K562 (cell line): ENCODE results near the gene CHST8. TPM values are rescaled to one million over a fixed set of nuclear protein-coding genes. Genes with fewer than 3 reads are reported as not detected.

Experiments
- ATAC-seq: fragments of 200-7000 bp; cut with Tn5 transposase; 3 replicates; pipeline ENCODE4 v1.9.1; 2020; ENCODE audit warnings: moderate library complexity
- BruUV-seq: library from RNA; stranded (reverse); fragments of 400-500 nt; replicated peaks from 2 replicates; lab custom pipeline; 2021; lab: Mats Ljungman, UMichigan
- CTCF ChIA-PET: fragments of 300-600 bp; formaldehyde crosslinking; extraction: SDS; loops from one replicate; lab custom pipeline; 2021; ENCODE audit warnings: low intra/inter-chr PET ratio; lab: Yijun Ruan, JAX
- POLR2A ChIA-PET: fragments of 300-600, 350-650 bp; sonication (Branson Sonifier 250); formaldehyde crosslinking; extraction: SDS; loops from one replicate; lab custom pipeline; 2021; ENCODE audit warnings: antibody characterized with exemption, inconsistent platforms; lab: Yijun Ruan, JAX
- DNase-seq, 4 experiments: peaks; one replicate each; pipeline versions ENCODE4 v3.0.0 to v3.0.0-alpha.2; 2011 to 2018; ENCODE audit warnings: low spot score in 3 of 4, mixed read lengths in 3 of 4; ENCODE audit errors: extremely low read depth in 1 of 4
- FAIRE-seq: peaks from 2 replicates; lab custom pipeline; 2011; peaks lifted over from hg19 to GRCh38; lab: Jason Lieb, UNC
- H2AFZ ChIP-seq: 2 replicates; pipeline ENCODE4 v1.6.0; 2011; ENCODE audit warnings: low read depth, low read length, control low read depth, inconsistent platforms
- H3K27ac ChIP-seq: fragments of 200-600 bp; 3 replicates; pipeline ENCODE4 v1.8.0; 2011; ENCODE audit warnings: low read depth, mild to moderate bottlenecking, control low read depth, inconsistent platforms, low read length, moderate library complexity, mixed read lengths; ENCODE audit errors: extremely low read depth
- H3K27me3 ChIP-seq, 2 experiments: fragments of 300-600 bp in 1 of 2; 2 replicates in 1 of 2; 3 replicates in 1 of 2; pipeline versions ENCODE4 v1.6.0 to v1.8.0; 2011; ENCODE audit warnings: inconsistent platforms in 2 of 2, low read length in 2 of 2, mild to moderate bottlenecking in 1 of 2, mixed read lengths in 1 of 2, moderate library complexity in 1 of 2; ENCODE audit not compliant: control insufficient read depth in 2 of 2, insufficient read depth in 2 of 2
- H3K36me3 ChIP-seq: fragments of 300-600 bp; 3 replicates; pipeline ENCODE4 v1.8.0; 2011; ENCODE audit warnings: mild to moderate bottlenecking, low read length, inconsistent platforms; ENCODE audit not compliant: control insufficient read depth, insufficient read depth
- H3K4me1 ChIP-seq, 2 experiments: fragments of 200-600 bp in 1 of 2; replicated peaks in 1 of 2; 2 replicates in 1 of 2; 3 replicates in 1 of 2; pipeline versions ENCODE4 v1.5.1 to v1.8.0; 2011; ENCODE audit warnings: inconsistent platforms in 2 of 2, low read length in 2 of 2, mild to moderate bottlenecking in 1 of 2, mixed read lengths in 1 of 2, moderate library complexity in 1 of 2; ENCODE audit not compliant: control insufficient read depth in 2 of 2, insufficient read depth in 2 of 2
- H3K4me2 ChIP-seq: 2 replicates; pipeline ENCODE4 v1.6.1; 2011; ENCODE audit warnings: low read length, control low read depth, inconsistent platforms, mixed read lengths; ENCODE audit not compliant: insufficient read depth
- H3K4me3 ChIP-seq: fragments of 200-600 bp; sonication (generic), shearing (Covaris generic); 2 replicates; pipeline ENCODE4 v1.5.1; 2016; ENCODE audit warnings: control low read depth, inconsistent platforms
- H3K79me2 ChIP-seq: fragments of 200-600 bp; 3 replicates; pipeline ENCODE4 v1.8.0; 2011; ENCODE audit warnings: low read length, inconsistent platforms; ENCODE audit not compliant: control insufficient read depth, insufficient read depth
- H3K9ac ChIP-seq, 2 experiments: 2 replicates each; pipeline versions ENCODE4 v1.6.0 to v1.6.1; 2011; ENCODE audit warnings: low read depth in 2 of 2, low read length in 2 of 2, control low read depth in 1 of 2, inconsistent platforms in 1 of 2, mild to moderate bottlenecking in 1 of 2, mixed read lengths in 1 of 2; ENCODE audit not compliant: insufficient read depth in 1 of 2
- H3K9me1 ChIP-seq: one replicate; pipeline ENCODE4 v1.6.0; 2011; ENCODE audit warnings: inconsistent platforms, mild to moderate bottlenecking, low read length, moderate library complexity; ENCODE audit not compliant: control insufficient read depth, insufficient read depth
- H3K9me3 ChIP-seq: replicated peaks from 2 replicates; pipeline ENCODE4 v1.5.1; 2011; ENCODE audit warnings: low read depth, low read length, inconsistent platforms; ENCODE audit not compliant: control insufficient read depth, insufficient read depth
- H4K20me1 ChIP-seq: replicated peaks from 2 replicates; pipeline ENCODE4 v1.6.1; 2011; ENCODE audit warnings: low read length, inconsistent platforms, mixed read lengths; ENCODE audit not compliant: control insufficient read depth, insufficient read depth
- CHD1 ChIP-seq: fragments of 200-600 bp; sonication (generic); IDR thresholded peaks from one replicate; pipeline ENCODE4 v1.6.1; 2012; ENCODE audit warnings: mild to moderate bottlenecking, moderate library complexity, low read length, inconsistent platforms
- CREB5 ChIP-seq: fragments of 250-450 bp; sonication (Bioruptor Pico); IDR thresholded peaks from 2 replicates; pipeline ENCODE4 v1.5.0; 2020; ENCODE audit warnings: mild to moderate bottlenecking
- ETV5 ChIP-seq: sonication (generic); formaldehyde crosslinking; IDR thresholded peaks from 2 replicates; pipeline ENCODE4 v1.4.0; 2020; ENCODE audit warnings: low read depth, mild to moderate bottlenecking, missing genetic modification reagents
- FOXO4 ChIP-seq: fragments of 450-650 bp; formaldehyde crosslinking; IDR thresholded peaks from 2 replicates; pipeline ENCODE4 v1.4.0; 2020; ENCODE audit warnings: mild to moderate bottlenecking, moderate library complexity
- GABPA ChIP-seq: fragments of 200-800 bp; sonication (Bioruptor generic); conservative IDR thresholded peaks from 2 replicates; pipeline ENCODE4 v1.6.1; 2016; ENCODE audit warnings: low read depth, missing genetic modification characterization, missing compliant biosample characterization
- HOMEZ ChIP-seq: fragments of 250-450 bp; sonication (Bioruptor Pico); IDR thresholded peaks from 2 replicates; pipeline ENCODE4 v1.4.0; 2020; ENCODE audit warnings: mild to moderate bottlenecking, moderate library complexity
- IRF1 ChIP-seq: sonication (generic); formaldehyde crosslinking; IDR thresholded peaks from 2 replicates; pipeline ENCODE4 v1.8.0; 2022; ENCODE audit warnings: missing genetic modification reagents, mild to moderate bottlenecking, borderline replicate concordance
- KDM2B ChIP-seq: fragments of 250-450 bp; sonication (Bioruptor Pico); IDR thresholded peaks from 2 replicates; pipeline ENCODE4 v1.8.0; 2021; ENCODE audit warnings: mild to moderate bottlenecking, moderate library complexity
- MNT ChIP-seq, 2 experiments: fragments of 450-650 bp; conservative IDR thresholded peaks; 2 replicates each; pipeline ENCODE4 v1.6.1; 2017; ENCODE audit warnings: mild to moderate bottlenecking in 2 of 2, moderate library complexity in 2 of 2
- PPARD ChIP-seq: fragments of 250-450 bp; sonication (Bioruptor Pico); IDR thresholded peaks from 2 replicates; pipeline ENCODE4 v1.8.0; 2022; ENCODE audit warnings: inconsistent platforms, mild to moderate bottlenecking, moderate library complexity
- SAFB2 ChIP-seq: fragments of 200-400 bp; formaldehyde crosslinking; IDR thresholded peaks from 2 replicates; pipeline ENCODE4 v1.6.1; 2018; ENCODE audit warnings: borderline replicate concordance, low read length, low read depth, moderate library complexity; ENCODE audit not compliant: severe bottlenecking
- ZBTB7A ChIP-seq: IDR thresholded peaks from 2 replicates; pipeline ENCODE4 v1.6.1; 2011; ENCODE audit warnings: low read depth, mild to moderate bottlenecking, low read length, moderate library complexity, borderline replicate concordance; ENCODE audit not compliant: control insufficient read depth
- ZNF253 ChIP-seq: fragments of 250-450 bp; sonication (Bioruptor Pico); conservative IDR thresholded peaks from 2 replicates; pipeline ENCODE4 v1.6.1; 2021; ENCODE audit warnings: mild to moderate bottlenecking
- ZNF584 ChIP-seq: fragments of 200-800 bp; sonication (Bioruptor generic); IDR thresholded peaks from 2 replicates; pipeline ENCODE4 v1.6.1; 2016; ENCODE audit warnings: low read depth, mild to moderate bottlenecking, missing genetic modification characterization, missing compliant biosample characterization
- WGBS: fragments of 100-300 bp; shearing (Covaris generic); methylation state at CpG from one replicate; pipeline ENCODE4 v1.1.6; 2016; ENCODE audit warnings: low coverage, mixed read lengths; ENCODE audit not compliant: insufficient coverage; ENCODE audit errors: missing lambda C conversion rate; 5-methylcytosine and 5-hydroxymethylcytosine counted together
- in situ Hi-C: fragments of 300-500 bp; cut with MboI; formaldehyde crosslinking; loops from 4 replicates; pipeline ENCODE4 v1.15.0; 2018; ENCODE audit warnings: inconsistent platforms, mixed read lengths
- intact Hi-C: fragments of 100-400 bp; cut with micrococcal nuclease; formaldehyde crosslinking; loops from 2 replicates; pipeline ENCODE4 v1.14.2; 2022
- polyA plus RNA-seq, 8 experiments: library from polyadenylated mRNA; depleted of rRNA in 4 of 8; stranded (reverse) in 5 of 8; unstranded in 3 of 8; fragments of >200 nt; fragmentation: Nextera tagmentation in 2 of 8; fragmentation: Illumina TruSeq in 1 of 8; extraction: Ambion mirVana in 2 of 8; extraction: Trizol in 1 of 8; gene quantifications; 2 replicates each; pipeline versions ENCODE4 v1.2.1 to v1.2.3, GENCODE V29; 2011 to 2014; ENCODE audit warnings: inconsistent platforms in 1 of 8, missing spikeins in 1 of 8
- total RNA-seq, 7 experiments: library from RNA; depleted of rRNA in 6 of 7; stranded (reverse); fragments of >200 nt in 6 of 7; fragmentation: Illumina TruSeq in 2 of 7; extraction: Trizol in 2 of 7; gene quantifications; 2 replicates each; pipeline versions ENCODE4 v1.2.1 to v1.2.3, GENCODE V29; 2011 to 2021; ENCODE audit warnings: low replicate concordance in 1 of 7

Gene CHST8
- total and polyA plus RNA-seq, 9 of the 15 experiments (the other 6 are each of a cell fraction or from before 2014, with no cell fraction given), result 0.11 TPM; not detected in 8

GRCh38 chr19:33654840-33655508 lies 33.2 kb downstream of the CHST8 start:
- no peaks in the 10 kb centered on the region for H3K36me3 ChIP-seq
- ChIA-PET POLR2A (no interaction called here), CTCF (no interaction called here)
- BruUV-seq, result no TSS peak
- in situ Hi-C loops, result no loop called here
- intact Hi-C loops, result no loop called here
- H3K9me1 ChIP-seq, result no peaks in the 10 kb centered on the region
- H3K9me3 ChIP-seq, result no peaks in the 10 kb centered on the region
- no peak overlapping the region for H3K4me3 ChIP-seq
- FAIRE-seq, result no peak
- H2AFZ ChIP-seq, result no peak overlapping the region
- no peak for ATAC-seq
- H3K27me3 ChIP-seq, result 0 out of 5 replicates have a peak, but pooled peaks cover 0 to 2% of the 10 kb centered on the region in 2 experiments
- no peak overlapping the region for H3K9ac ChIP-seq
- DNase-seq, result no peak
- WGBS, result 0% methylated on average over 6 of the region's 7 CpGs
- H4K20me1 ChIP-seq, result no peaks in the 10 kb centered on the region
- no peaks in the 10 kb centered on the region for H3K4me1 ChIP-seq
- no peaks in the 10 kb centered on the region for H3K79me2 ChIP-seq
- H3K27ac ChIP-seq, result no peak overlapping the region
- H3K4me2 ChIP-seq, result no peak overlapping the region
- no peak for TF ChIP-seq CREB5 (CRISPR knock-in tag)
- no peak for TF ChIP-seq SAFB2
- no peak for TF ChIP-seq KDM2B (CRISPR knock-in tag)
- no peak for TF ChIP-seq GABPA (tag)
- TF ChIP-seq ZNF584 (CRISPR knock-in tag), result no peak
- TF ChIP-seq ZBTB7A, result no peak
- TF ChIP-seq HOMEZ (CRISPR knock-in tag), result no peak
- TF ChIP-seq MNT (conservative IDR thresholded peaks at IDR 0.05), result no peak
- no peak for TF ChIP-seq IRF1 (CRISPR knock-in tag)
- no peak for TF ChIP-seq ZNF253 (CRISPR knock-in tag)
- no peak for TF ChIP-seq CHD1
- no peak for TF ChIP-seq PPARD
- no peak for TF ChIP-seq ETV5 (CRISPR knock-in tag)
- no peak for TF ChIP-seq FOXO4 (CRISPR knock-in tag)
